ENCODE results near the gene UMODL1. TPM values are rescaled to one million over a fixed set of nuclear protein-coding genes. Genes with fewer than 3 reads are reported as not detected.

Gene UMODL1
- total and polyA plus RNA-seq, 2 of the 13 experiments (the other 11 are each of a cell fraction or from before 2014, with no cell fraction given) = not detected

- TF ChIP-seq MATR3 (CRISPR knock-in tag; IDR thresholded peaks at IDR 0.05) = no peak
- TF ChIP-seq, protein P1, sequence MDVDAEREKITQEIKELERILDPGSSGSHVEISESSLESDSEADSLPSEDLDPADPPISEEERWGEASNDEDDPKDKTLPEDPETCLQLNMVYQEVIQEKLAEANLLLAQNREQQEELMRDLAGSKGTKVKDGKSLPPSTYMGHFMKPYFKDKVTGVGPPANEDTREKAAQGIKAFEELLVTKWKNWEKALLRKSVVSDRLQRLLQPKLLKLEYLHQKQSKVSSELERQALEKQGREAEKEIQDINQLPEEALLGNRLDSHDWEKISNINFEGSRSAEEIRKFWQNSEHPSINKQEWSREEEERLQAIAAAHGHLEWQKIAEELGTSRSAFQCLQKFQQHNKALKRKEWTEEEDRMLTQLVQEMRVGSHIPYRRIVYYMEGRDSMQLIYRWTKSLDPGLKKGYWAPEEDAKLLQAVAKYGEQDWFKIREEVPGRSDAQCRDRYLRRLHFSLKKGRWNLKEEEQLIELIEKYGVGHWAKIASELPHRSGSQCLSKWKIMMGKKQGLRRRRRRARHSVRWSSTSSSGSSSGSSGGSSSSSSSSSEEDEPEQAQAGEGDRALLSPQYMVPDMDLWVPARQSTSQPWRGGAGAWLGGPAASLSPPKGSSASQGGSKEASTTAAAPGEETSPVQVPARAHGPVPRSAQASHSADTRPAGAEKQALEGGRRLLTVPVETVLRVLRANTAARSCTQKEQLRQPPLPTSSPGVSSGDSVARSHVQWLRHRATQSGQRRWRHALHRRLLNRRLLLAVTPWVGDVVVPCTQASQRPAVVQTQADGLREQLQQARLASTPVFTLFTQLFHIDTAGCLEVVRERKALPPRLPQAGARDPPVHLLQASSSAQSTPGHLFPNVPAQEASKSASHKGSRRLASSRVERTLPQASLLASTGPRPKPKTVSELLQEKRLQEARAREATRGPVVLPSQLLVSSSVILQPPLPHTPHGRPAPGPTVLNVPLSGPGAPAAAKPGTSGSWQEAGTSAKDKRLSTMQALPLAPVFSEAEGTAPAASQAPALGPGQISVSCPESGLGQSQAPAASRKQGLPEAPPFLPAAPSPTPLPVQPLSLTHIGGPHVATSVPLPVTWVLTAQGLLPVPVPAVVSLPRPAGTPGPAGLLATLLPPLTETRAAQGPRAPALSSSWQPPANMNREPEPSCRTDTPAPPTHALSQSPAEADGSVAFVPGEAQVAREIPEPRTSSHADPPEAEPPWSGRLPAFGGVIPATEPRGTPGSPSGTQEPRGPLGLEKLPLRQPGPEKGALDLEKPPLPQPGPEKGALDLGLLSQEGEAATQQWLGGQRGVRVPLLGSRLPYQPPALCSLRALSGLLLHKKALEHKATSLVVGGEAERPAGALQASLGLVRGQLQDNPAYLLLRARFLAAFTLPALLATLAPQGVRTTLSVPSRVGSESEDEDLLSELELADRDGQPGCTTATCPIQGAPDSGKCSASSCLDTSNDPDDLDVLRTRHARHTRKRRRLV (CRISPR knock-in tag; IDR thresholded peaks at IDR 0.05) = no peak
- TF ChIP-seq MTA3 (CRISPR knock-in tag; IDR thresholded peaks at IDR 0.05) = no peak
- no peak for TF ChIP-seq ZNF549 (CRISPR knock-in tag; IDR thresholded peaks at IDR 0.05)
- no peak for TF ChIP-seq TIGD3 (CRISPR knock-in tag; IDR thresholded peaks at IDR 0.05; ENCODE audit: borderline replicate concordance)
- no peak for TF ChIP-seq HNF1B (CRISPR knock-in tag; IDR thresholded peaks at IDR 0.05)
- no peak for TF ChIP-seq TP53 (CRISPR knock-in tag; conservative IDR thresholded peaks at IDR 0.05)
- TF ChIP-seq, protein P2, sequence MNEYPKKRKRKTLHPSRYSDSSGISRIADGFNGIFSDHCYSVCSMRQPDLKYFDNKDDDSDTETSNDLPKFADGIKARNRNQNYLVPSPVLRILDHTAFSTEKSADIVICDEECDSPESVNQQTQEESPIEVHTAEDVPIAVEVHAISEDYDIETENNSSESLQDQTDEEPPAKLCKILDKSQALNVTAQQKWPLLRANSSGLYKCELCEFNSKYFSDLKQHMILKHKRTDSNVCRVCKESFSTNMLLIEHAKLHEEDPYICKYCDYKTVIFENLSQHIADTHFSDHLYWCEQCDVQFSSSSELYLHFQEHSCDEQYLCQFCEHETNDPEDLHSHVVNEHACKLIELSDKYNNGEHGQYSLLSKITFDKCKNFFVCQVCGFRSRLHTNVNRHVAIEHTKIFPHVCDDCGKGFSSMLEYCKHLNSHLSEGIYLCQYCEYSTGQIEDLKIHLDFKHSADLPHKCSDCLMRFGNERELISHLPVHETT (CRISPR knock-in tag; conservative IDR thresholded peaks at IDR 0.05) = no peak
- TF ChIP-seq, protein P3, sequence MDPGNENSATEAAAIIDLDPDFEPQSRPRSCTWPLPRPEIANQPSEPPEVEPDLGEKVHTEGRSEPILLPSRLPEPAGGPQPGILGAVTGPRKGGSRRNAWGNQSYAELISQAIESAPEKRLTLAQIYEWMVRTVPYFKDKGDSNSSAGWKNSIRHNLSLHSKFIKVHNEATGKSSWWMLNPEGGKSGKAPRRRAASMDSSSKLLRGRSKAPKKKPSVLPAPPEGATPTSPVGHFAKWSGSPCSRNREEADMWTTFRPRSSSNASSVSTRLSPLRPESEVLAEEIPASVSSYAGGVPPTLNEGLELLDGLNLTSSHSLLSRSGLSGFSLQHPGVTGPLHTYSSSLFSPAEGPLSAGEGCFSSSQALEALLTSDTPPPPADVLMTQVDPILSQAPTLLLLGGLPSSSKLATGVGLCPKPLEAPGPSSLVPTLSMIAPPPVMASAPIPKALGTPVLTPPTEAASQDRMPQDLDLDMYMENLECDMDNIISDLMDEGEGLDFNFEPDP (CRISPR knock-in tag; conservative IDR thresholded peaks at IDR 0.05) = no peak
- TF ChIP-seq ZC3H4 (CRISPR knock-in tag; IDR thresholded peaks at IDR 0.05; ENCODE audit: borderline replicate concordance) = no peak
- no peak for TF ChIP-seq ARID3A (IDR thresholded peaks at IDR 0.05; ENCODE audit: low read depth, low read length)
Measured at GRCh38 chr21:42037943-42038342, 33.2 kb upstream of the UMODL1 start (continued).
